HG03095 (cell line): Measurements from ENCODE around the gene FAN1.

ENCODE experiments used
- ATAC-seq: cut with Tn5 transposase; IDR thresholded peaks from one replicate; pipeline ENCODE4 v1.9.1; 2021; ENCODE audit warnings: moderate library complexity; ENCODE audit not compliant: unreplicated experiment

The FAN1 gene

DNA sequence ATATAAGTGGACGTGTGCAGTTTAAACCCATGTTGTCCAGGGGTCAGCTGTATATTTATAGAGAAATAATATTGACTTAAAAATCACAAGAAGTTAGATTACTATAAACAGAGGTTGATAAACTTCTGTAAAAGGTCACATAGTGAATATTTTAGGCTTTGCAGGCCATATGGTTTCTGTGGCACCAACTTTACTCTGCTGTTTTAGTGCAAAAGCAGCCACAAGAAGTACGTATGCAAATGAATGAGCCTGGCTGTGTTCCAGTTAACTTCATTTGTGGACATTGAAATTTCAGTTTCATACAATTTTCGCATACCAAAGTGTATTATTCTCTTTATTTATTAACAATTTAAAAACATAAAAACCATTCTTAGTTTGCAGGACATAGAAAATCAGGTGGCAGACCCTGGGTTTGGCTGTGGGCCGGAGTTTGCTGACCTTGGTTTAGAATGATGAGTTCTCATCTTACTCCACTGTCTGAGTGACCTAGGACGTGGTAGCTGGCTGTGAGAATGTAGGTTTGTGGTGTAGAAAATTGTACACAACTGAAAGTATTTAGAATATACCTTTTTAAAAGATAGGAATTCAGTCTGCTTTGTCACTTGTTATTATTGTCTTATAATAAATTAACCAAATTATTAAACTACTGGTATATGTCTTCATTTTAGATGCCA lies 16.3 kb downstream of the FAN1 start:
- ATAC-seq, result no peak

- ATAC-seq, result no peak
Observed at GRCh38 chr15:30921106-30921505, 17.4 kb downstream of the FAN1 start.

DNA sequence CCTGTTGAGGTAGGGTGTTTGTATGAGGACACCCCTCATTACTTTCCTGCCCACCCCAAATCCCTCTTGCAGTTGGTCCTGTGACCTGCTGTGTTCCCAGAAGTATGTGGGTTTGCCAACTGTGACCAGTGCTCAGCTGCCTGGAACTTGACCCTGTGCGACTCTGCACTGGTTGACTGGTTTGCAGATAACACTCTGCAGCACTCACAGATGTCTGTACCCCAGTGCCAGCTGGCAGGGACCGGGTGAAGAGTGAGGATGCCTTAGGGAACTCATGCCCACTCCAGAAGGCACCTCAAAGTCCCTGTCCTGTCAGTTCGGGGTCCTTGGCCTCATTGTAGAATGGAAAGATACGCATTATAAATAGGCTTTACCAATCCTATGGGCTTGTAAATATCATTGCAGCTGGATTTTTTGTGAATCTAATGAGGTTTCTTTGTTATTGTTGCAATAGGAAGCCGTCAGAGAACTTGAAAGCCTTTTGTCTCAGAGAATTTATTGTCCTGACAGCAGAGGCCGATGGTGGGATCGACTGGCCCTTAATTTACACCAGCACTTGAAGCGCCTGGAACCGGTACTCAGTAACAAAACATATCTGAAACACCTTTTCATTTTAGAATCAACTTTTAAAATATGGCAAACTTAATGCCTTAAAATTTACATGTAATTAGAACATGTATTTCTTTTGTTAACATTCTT lies 18.2 kb downstream of the FAN1 start:
- no peak for ATAC-seq

- ATAC-seq, result no peak
Observed at GRCh38 chr15:30922480-30923311, 19.0 kb downstream of the FAN1 start.

DNA sequence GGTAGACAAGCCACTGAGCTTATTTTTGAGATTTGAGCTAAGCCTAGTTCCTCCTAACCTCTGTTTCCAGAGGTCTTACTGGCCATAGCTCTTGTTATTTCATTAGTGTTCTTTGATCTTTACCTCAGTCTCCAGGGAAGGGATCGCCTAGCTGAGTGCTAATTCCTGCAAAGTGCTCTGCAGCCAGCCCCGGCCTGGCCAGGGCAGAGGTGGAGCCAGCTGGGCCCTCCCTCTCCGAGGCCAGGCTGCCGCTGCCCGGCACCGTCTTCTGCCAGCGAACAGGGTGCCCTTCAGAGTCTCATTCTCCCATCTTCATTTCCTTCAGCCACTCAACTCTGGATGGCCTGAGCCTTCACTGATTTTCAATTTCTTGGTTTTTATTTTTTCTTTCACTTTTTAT lies 19.7 kb downstream of the FAN1 start:
- no peak for ATAC-seq

GRCh38 chr15:30924353-30924752 lies 20.6 kb downstream of the FAN1 start:
- no peak for ATAC-seq

DNA sequence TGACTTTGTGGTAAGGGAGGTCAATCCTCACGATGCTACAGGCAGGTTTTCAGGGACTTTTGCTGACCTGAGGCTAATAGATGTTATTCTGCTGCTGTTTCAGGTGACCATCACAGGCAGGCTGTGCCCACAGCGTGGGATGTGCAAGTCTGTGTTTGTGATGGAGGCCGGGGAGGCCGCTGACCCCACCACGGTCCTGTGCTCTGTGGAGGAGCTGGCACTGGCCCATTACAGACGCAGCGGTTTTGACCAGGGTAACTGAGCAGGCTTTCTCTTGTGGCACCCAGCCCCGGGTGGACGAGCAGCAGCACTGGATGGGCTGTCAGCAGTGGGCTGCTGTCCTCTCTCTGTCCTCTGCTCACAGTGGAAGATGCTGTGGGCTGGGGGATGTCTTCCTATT lies 22.0 kb downstream of the FAN1 start:
- no peak for ATAC-seq

GRCh38 chr15:30926161-30926560 lies 22.4 kb downstream of the FAN1 start:
- ATAC-seq, result no peak

- ATAC-seq, result no peak
Observed at GRCh38 chr15:30927148-30927761, 23.5 kb downstream of the FAN1 start.

DNA sequence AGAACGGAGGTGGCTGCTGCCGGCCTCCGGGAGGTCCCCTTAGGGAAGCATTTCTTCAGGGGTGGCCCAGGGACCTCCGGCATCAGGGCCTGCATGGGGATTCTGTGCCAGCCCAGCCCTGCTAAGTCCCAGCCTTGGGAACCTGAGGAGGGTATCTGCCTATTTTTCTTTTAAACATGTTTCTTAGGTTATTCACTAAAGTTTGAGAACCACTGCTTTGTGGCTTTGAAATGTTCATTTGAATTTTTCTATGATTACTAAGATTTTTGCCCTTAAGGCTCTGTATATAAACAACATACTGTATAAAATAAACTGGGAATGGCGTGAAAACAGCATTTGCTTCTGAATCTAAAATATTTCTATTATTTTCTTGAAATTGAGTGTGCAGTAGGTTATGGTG lies 24.4 kb downstream of the FAN1 start:
- ATAC-seq, result no peak

GRCh38 chr15:30929064-30929669 lies 25.5 kb downstream of the FAN1 start:
- no peak for ATAC-seq

DNA sequence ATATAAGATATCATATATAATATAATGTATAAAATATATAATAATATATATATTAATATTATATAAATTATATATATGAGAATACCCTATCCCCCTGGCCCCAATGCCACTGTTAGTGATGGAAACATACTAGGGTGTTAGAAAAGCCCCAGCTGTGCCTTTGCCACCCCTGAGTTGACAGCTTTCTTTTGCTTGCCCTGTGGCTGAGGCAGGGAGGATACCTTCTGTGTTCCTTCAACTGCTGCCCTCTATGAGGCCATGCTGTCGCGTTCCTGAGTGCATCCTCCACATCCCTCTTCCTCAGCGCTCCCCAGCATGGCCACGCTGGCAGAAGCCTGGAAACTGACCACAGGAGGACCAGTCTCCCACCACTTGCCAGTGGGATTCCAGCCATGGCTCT lies 26.3 kb downstream of the FAN1 start:
- no peak for ATAC-seq

DNA sequence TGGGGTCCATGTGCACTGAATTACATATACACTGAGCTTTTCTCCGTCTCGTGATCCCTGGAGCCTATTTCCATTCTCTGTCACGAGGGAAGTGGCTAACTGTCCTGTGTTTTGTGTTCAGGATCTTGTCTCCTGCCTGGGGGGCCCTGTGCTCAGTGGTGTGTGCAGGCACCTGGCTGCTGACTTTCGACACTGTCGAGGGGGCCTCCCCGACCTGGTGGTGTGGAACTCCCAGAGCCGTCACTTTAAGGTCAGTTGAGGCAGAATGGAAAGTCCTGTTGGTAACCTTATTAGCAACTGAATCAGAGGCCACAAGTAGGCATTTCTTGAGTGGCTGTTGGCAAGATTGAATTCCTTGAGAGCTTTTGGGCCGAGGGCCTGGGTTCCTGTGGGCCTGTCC lies 26.7 kb downstream of the FAN1 start:
- ATAC-seq, result no peak

- no peak for ATAC-seq
Observed at GRCh38 chr15:30933293-30933692, 29.6 kb downstream of the FAN1 start.

DNA sequence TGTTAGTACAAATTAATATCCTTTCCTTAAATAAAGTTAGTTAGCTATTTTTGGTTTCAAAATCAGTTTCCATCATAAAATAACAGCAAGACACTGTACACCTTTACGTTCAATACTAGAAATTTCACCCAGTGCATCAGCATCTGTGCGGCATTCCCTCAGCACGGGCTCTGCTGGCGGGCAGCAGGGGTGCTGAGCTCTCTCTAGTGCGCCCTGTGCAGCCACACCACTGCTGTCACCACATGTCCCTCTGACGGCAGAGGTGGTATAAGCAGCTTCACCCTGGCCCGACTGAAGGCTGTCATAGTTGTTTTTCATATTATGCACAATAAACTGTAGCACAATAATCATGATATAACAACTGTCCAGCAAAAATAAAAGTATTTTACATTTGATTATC lies 35.4 kb downstream of the FAN1 start:
- no peak for ATAC-seq

GRCh38 chr15:30940359-30940758 lies 36.6 kb downstream of the FAN1 start:
- ATAC-seq, result no peak

DNA sequence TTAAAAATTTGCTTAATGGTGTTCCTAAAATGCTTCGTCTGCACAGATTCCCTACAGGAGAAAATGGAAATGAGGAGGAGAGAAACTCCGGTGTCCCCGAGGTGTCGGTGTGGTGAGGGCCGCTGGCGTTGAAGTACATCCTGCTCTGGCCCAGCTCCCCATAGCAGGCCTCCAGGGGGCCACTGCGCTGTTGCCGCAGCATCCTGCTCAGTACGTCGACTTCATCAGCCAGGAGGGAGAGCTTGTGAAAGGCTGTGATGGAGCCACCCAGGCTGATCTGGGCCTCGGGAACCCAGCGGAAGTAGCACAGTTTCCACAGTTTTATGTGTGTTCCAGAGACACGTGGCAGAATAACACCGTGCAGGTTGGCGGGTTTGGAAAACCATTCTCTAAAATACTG lies 37.8 kb downstream of the FAN1 start:
- no peak for ATAC-seq

GRCh38 chr15:30943654-30944335 lies 40.1 kb downstream of the FAN1 start:
- ATAC-seq, result no peak

DNA sequence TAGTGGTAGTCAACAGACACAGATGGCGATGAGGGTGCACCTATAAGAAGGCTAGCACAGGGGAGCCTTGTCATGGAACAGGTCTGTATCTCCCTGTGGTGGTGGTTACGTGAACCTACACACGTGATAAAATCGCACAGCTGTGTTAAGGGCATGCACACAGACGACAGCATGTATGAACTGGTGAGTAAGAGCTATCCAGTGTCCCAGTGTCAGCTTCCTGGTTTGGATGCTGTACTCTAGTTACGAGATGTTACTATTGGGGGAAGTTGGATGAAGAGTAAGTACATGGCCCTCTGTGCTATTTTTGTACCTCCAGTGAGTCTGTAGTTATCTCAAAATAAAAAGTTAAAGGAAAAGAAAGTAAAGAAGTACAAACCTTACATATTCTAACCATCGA lies 49.5 kb downstream of the FAN1 start:
- ATAC-seq, result no peak

DNA sequence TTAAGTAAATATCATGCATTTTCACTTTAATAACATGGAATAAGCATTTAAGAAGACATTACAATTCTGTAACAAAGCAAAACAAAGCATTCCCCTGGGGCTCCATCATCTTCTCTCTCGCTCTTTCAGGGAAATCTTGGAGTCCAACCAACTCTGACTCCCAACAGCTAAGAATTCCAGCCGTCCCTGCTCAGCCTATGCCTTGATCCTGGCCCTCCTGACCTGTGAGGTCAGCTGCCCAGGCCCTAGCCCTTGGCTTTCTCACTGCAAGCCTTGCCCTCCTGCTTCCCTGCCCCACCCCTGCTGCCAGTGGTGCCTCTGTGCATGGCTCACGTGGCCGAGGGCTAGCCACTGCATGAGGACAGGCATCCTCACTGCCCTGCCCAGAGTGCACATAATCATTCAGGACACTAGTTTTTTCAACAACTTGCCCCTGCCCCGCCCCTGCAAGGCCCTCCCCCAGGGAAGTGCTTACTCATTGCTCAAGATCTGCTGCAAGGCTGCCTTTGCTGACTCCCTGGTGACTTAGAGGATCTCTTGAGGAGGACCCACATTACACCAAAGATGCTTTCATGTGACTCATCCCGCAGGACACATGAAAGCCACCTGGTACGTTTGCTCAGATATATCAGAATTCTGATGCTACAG lies 50.1 kb downstream of the FAN1 start:
- no peak for ATAC-seq
